NCI-H1417 treated with DMSO at 0.1 percent for 48 hours (cell line): ENCODE results near the gene OPN1MW2.
"Not testable (repeated sequence)": the region's sequence is repeated elsewhere in the genome, so short reads cannot be mapped to it uniquely, and the experiment has no call there.

Experiments
- DNase-seq: peaks from one replicate; lab custom pipeline; 2025; lab: John Stamatoyannopoulos, UW

OPN1MW2 gene

DNA sequence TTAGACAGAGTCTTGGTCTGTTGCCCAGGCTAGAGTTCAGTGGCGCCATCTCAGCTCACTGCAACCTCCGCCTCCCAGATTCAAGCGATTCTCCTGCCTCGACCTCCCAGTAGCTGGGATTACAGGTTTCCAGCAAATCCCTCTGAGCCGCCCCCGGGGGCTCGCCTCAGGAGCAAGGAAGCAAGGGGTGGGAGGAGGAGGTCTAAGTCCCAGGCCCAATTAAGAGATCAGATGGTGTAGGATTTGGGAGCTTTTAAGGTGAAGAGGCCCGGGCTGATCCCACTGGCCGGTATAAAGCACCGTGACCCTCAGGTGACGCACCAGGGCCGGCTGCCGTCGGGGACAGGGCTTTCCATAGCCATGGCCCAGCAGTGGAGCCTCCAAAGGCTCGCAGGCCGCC is at the start of gene OPN1MW2:
TSS of gene OPN1MW2 (plus strand) at position 301 of the 400 bp plus-strand sequence. CDS start at position 361, 60 bp downstream.
- DNase-seq, result not testable (repeated sequence)

DNA sequence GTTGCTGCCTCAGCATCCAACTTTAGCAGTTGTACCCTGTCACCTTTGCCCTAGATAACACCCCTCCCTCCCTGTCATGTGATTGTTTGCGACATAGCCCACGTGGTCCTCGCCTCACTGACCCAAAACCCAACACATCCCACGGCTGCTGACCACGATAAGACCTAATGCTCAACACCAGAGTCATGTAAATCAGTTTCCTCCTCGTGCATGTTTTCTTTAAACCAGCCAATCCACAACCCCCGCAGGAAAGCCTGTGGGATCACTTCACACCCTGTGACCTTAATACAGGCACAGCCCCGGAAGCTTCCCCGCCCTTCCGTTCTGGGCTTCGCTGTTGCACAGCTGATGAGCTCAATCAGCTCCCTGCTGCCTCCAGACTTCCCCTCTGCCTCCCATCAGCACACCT is 47.0 kb upstream of the OPN1MW2 start:
- DNase-seq, result not testable (repeated sequence)

DNA sequence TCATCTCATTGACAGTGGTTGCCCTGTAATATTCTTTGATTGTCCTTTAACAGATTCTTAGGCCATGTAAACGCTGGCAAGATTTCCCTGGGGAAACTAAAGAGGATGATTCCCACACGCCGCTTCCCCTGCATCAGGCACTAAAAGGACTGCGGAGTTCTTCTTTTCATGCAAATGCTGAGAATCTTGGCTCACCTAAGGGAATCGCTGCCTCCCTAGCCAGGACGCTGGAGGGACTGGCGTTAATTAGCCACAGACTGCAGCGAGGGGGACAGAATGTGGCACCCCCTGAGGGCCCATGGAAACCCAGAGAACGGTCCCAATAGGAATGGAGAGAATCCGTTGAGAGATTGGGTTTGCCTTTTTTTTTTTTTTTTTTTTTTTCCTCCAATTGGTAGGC is 45.2 kb upstream of the OPN1MW2 start:
- not testable (repeated sequence) for DNase-seq

DNA sequence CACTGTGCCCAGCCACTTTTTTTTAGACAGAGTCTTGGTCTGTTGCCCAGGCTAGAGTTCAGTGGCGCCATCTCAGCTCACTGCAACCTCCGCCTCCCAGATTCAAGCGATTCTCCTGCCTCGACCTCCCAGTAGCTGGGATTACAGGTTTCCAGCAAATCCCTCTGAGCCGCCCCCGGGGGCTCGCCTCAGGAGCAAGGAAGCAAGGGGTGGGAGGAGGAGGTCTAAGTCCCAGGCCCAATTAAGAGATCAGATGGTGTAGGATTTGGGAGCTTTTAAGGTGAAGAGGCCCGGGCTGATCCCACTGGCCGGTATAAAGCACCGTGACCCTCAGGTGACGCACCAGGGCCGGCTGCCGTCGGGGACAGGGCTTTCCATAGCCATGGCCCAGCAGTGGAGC is 37.3 kb upstream of the OPN1MW2 start, which contains the start of gene OPN1MW:
TSS of gene OPN1MW (plus strand) at position 301 of the 400 bp plus-strand sequence. CDS start at position 383, 82 bp downstream.
- DNase-seq, result not testable (repeated sequence)

GRCh38 chrX:154183794-154184193 is 35.8 kb upstream of the OPN1MW2 start:
- DNase-seq, result not testable (repeated sequence)

- not testable (repeated sequence) for DNase-seq
Observed at GRCh38 chrX:154192846-154193245, 26.7 kb upstream of the OPN1MW2 start.

- DNase-seq, result not testable (repeated sequence)
Observed at GRCh38 chrX:154194316-154194715, 25.2 kb upstream of the OPN1MW2 start.

DNA sequence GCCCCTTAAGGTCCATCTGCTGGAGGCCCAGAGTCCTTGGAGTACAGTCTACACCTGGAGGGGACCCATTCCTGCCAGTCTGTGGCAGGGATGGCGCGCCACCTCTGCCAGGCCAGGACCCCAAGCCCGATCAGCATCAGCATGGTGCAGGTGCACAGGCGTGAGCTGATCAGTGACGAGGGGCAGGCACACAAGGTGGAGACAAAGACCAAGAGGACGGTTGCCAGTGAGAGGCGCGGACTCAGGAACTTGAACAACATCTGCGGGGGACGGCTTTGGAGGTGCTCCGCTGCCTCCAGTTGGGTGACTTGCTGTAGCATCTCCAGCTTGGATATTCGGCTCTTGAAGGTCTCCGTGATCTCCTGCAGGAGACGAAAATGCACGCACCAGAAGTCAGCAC is 23.1 kb upstream of the OPN1MW2 start:
- DNase-seq, result not testable (repeated sequence)

DNA sequence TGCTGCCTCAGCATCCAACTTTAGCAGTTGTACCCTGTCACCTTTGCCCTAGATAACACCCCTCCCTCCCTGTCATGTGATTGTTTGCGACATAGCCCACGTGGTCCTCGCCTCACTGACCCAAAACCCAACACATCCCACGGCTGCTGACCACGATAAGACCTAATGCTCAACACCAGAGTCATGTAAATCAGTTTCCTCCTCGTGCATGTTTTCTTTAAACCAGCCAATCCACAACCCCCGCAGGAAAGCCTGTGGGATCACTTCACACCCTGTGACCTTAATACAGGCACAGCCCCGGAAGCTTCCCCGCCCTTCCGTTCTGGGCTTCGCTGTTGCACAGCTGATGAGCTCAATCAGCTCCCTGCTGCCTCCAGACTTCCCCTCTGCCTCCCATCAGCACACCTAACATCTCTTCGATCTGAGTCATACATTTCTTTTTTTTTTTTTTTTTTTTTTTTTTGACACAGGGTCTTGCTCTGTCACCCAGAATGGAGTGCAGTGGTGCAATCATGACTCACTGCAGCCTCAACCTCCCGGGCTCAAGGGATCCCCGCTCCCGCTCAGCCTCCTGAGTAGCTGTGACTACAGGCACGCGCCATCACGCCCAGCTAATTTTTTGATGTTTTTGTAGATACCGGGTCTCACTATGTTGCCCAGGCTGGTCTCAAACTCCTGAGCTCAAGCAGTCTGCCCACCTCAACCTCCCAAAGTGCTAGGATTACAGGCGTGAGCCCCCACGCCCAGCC is 9.7 kb upstream of the OPN1MW2 start:
- not testable (repeated sequence) for DNase-seq

DNA sequence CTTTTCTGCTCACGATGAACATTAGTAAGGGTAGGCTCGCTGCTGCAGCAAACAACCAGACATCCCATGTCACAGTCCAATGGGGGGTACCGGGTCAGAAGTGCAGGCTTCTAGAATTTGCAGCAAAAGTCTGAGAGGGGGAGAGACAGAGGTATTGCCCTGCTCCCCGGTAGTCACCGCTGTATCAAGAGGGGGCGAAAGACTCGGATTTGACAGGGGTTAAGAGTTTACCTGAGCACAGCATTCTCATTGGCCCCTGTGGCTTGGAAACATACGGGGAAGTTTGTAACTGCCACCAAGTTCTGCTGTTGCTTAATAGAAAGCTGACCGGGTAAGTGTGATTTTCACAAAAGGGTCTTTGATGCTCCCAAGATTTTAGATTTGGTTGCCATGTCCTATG is 8.5 kb upstream of the OPN1MW2 start:
- not testable (repeated sequence) for DNase-seq

GRCh38 chrX:154211499-154211898 is 8.1 kb upstream of the OPN1MW2 start:
- not testable (repeated sequence) for DNase-seq

GRCh38 chrX:154225292-154225691 is 5.7 kb downstream of the OPN1MW2 start:
- DNase-seq, result not testable (repeated sequence)

- DNase-seq, result not testable (repeated sequence)
Observed at GRCh38 chrX:154226706-154227105, 7.2 kb downstream of the OPN1MW2 start.

DNA sequence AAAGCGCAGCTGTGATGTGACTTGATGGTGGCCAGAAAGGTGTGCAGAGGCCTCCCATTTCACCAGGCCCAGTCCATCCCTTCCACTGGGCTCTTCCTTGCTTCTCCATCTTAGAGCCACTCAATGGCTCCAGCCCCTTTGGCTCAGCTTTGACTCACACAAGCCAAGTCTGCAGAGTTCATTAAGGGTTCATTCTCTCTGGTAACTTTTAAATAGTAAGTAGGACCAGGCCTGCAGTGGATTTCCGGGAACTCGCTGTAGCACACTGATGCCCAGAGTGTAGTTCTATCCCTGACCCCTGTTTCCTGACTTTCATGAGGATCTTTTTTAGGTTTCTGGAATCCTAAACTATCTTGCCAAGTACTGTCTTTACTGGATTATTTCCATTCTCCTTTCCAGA is 11.9 kb downstream of the OPN1MW2 start:
- DNase-seq, result not testable (repeated sequence)

- not testable (repeated sequence) for DNase-seq
Observed at GRCh38 chrX:154233620-154234019, 14.1 kb downstream of the OPN1MW2 start.

DNA sequence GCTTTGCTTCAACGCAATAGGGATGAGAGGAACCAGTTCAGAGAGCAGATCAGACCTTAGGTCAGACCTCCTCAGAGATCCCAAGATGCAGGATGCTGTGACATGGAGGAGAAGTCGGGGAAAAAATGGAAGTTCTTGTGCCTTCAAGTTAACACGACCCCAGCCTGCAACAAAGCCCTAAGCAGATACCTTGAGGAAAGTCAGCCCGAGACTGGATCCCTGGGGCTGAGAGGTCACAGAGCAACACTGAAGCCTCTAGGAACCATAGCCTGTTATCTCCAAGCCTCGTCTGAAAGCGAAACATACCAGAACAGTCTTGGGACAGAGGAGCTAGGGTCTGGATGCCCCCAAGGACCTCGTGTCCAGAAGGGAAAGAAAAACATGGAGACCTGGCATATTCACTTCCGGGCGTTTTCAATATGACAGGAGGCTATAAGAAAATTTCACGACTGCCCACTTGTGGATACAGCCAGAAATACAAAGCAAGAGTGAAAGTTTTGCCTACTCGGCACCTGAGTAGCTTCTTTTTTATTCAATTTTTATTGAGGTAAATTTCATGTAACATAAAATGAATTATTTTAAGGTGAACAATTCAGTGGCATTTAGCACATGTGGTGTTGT is 19.5 kb downstream of the OPN1MW2 start:
- not testable (repeated sequence) for DNase-seq

DNA sequence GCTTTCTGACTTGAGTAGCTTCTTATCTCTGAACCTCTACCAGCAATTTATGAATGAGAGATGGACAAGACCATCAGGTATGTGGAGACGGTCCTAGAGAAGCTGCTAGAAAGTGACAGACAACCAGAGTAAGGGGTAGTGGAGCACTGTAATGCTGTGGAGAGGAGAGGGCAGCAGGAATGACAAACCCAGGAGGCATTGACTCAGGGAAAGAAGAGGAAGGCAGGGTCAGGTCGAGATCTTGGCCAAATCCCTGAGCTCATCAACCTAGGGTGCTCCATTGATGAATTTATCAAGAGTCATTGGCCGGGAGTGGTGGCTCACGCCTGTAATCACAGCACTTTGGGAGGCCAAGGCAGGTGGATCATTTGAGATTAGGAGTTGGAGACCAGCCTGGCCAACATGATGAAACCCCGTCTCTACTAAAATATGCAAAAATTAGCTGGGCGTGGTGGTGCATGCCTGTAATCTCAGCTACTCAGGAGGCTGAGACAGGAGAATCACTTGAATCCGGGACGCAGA is 20.5 kb downstream of the OPN1MW2 start:
- not testable (repeated sequence) for DNase-seq

- DNase-seq, result not testable (repeated sequence)
Observed at GRCh38 chrX:154247377-154248045, 28.0 kb downstream of the OPN1MW2 start.

DNA sequence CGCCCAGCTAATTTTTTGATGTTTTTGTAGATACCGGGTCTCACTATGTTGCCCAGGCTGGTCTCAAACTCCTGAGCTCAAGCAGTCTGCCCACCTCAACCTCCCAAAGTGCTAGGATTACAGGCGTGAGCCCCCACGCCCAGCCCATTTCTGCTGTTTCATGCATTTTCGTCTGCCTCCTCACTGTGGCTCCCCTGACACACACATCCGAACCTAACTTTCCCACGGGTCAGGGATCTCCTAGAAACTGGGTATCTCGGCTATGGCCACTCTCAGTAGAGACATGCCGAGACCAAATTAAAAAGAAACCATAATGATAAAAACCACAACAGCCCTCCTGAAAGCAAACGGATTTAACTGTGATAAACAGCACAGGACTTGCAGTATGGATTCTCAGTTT is 28.5 kb downstream of the OPN1MW2 start:
- not testable (repeated sequence) for DNase-seq

DNA sequence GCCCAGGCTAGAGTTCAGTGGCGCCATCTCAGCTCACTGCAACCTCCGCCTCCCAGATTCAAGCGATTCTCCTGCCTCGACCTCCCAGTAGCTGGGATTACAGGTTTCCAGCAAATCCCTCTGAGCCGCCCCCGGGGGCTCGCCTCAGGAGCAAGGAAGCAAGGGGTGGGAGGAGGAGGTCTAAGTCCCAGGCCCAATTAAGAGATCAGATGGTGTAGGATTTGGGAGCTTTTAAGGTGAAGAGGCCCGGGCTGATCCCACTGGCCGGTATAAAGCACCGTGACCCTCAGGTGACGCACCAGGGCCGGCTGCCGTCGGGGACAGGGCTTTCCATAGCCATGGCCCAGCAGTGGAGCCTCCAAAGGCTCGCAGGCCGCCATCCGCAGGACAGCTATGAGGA is 37.7 kb downstream of the OPN1MW2 start, which contains the start of gene OPN1MW3:
TSS of gene OPN1MW3 (plus strand) at position 301 of the 400 bp plus-strand sequence. CDS start at position 339, 38 bp downstream.
- DNase-seq, result not testable (repeated sequence)

- not testable (repeated sequence) for DNase-seq
Observed at GRCh38 chrX:154258711-154259110, 39.2 kb downstream of the OPN1MW2 start.

DNA sequence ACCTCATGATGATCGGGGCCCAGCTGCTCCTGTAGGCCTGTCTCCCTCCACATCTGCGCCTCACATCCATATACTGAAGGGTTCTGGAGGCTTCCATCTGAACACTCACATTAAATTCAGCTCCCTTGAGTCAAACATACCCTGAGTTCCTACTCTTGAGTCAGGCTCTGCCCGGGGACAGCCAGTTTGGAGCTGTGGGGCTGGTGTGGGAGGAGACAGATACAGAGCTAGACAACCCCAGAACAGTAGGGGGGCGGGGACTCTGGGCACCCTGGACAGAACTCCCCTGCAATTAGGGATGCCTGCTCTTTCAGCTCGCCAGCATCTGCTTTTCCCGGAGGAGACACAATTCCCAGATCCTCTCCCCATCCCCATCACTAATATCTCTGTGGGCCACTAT is 43.5 kb downstream of the OPN1MW2 start:
- DNase-seq, result not testable (repeated sequence)
